Measurements from ENCODE around the gene ARHGAP40. TPM values are rescaled to one million over a fixed set of nuclear protein-coding genes. Genes with fewer than 3 reads are reported as not detected.

ARHGAP40 gene
- polyA plus RNA-seq, 5 donors = 0.11 to 0.80 (median 0.35) TPM

GRCh38 chr20:38674765-38675133, 73.1 kb downstream of the ARHGAP40 start:
- no peak for DNase-seq

- DNase-seq = no peak
Measured at GRCh38 chr20:38676576-38676975, 75.0 kb downstream of the ARHGAP40 start.

DNA sequence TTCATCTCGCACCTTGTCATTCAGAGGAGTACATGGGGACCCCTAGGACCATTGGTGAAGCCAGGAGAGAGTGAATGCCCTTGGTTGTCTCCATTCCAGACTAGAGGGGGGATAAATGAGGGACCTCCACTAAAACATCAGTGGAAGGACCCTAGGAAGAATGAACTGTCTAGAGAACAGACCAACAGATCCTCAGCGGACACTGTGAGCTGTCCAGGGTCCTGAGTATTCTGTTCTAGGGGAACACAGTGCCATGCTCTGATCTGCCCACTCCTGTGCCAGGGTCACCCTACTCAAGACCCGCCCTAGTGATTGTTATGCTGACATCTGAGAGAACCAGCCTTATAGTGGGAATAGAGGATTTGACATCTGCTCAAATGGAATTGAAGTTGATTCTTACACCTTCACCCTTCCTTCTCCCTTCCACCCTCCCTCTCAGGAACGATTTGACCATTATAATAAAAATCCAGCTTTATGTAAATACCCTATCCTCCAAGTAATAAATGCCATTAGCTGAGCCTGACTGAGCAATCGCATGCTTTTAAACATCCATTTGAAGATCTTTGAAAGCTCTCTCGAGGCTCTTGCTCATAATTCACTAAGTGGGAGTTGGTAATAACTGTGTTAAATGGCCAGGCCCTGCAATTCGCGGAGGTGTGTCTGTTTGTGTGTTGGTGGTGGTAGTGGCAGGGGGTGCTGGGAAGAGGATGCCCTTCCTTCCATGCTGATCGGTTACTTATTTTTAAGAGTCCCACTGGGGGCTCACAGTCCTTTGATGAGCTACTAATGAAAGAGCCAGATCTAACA, 79.1 kb downstream of the ARHGAP40 start:
- peak in 1 of 2 donors; percentile 38 for DNase-seq

GRCh38 chr20:38685271-38685670, 83.7 kb downstream of the ARHGAP40 start:
- no peak for DNase-seq

- DNase-seq = peak; percentile 46 to 59
Measured at GRCh38 chr20:38685853-38686473, 84.4 kb downstream of the ARHGAP40 start.

DNA sequence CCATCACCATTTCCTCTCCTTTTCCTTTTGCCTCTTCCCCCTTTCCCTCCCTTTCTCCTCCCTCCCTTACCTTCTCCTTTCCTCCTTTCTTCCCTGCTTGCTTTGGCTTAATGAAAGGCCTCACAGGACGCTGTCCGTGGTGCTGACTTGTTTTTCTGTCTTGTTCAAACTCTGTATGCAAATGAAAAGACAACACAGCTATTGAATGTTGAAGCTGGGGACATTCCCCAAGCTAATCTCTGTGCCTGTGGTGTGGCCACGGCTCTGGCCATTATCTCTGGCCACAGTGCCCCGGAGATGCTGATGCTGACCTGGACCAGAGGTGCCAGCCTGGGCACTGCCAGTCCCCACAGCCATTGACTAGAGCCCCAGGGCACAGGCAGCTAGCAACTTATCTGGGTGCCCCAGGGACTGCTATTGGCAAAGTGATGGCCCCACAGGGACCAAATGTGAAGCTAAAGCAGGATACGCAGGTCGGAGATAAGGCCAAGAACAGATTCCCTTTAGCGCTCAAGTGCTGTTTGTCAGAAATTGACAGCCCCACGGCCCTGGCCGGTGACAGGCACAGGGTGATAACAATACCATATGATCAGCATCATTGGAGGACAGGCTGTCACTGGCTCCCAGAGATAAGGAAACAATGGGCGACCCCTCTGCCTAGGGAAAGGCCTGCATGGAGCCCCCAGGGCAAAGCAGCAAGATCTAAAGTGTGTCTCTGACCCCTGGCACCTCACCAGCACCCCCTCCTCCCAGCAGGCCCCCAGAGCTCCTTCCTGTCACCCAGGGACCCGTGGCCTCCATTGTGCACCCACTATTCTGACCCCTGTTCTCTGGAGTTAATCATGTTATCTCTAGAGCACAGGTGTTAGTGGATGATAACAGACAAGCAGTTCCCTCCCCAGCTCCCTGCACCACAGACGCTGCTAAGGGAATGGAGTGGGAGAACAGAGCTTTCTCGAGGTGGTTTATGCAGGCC, 91.1 kb downstream of the ARHGAP40 start:
- peak; percentile 41 to 50 for DNase-seq

DNA sequence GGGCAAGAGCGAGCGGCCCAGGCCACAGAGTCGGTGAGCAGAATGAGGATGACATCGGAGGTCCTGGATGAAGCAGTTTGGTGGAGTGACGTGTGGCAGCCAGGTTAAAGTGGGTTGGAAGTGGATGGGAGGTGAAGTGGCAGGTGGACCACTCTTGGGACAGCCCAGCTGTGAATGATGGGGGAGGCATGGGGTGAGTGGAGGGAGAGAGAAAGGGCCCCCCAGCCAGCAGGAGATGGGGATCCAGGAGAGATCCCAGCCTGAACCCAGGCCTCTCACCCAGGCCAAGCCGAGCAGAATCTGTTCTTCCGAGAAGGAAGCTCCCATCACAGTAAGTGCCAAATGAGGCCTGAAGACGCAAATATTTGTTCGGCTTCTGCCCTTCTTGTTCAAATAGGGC, 95.7 kb downstream of the ARHGAP40 start:
- DNase-seq = no peak

GRCh38 chr20:38698541-38698940, 96.9 kb downstream of the ARHGAP40 start:
- DNase-seq = no peak

DNA sequence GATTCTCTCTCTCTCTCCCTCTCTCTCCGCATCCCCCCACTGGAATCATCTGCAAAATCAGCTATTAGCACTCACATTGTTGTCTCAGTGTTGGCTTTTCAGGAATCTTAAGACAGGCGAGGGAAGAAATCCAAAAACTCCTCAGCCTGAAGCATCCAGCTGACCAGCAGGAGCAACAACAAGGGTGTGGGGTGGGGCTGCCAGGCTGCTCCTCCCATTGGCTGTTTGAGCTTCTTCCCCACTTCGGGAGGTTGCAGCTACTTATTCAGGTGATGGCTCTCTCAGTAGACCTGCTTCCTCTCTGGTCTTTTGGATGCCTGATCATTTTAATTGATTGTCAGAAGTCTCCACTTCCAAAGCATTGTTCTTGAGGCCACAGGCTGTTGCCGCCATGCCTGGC, 98.5 kb downstream of the ARHGAP40 start:
- DNase-seq = no peak

Other genes with a start within 250 kb of the ARHGAP40 start
- 10 to 100 TPM; 22.4 to 54.9 (median 32.8) TPM for gene SNHG17, start 166.5 kb upstream of the ARHGAP40 start, polyA plus RNA-seq (ENCODE audit: insufficient read depth in 1 of 5, insufficient read length in 5 of 5, low replicate concordance in 1 of 5)
- 10 to 100 TPM; 27.0 to 41.5 (median 37.5) TPM for gene RALGAPB, start 129.0 kb upstream of the ARHGAP40 start, polyA plus RNA-seq (ENCODE audit: insufficient read depth in 1 of 5, insufficient read length in 5 of 5, low replicate concordance in 1 of 5)
- gene ADIG, start 20.6 kb upstream of the ARHGAP40 start, polyA plus RNA-seq (ENCODE audit: insufficient read depth in 1 of 5, insufficient read length in 5 of 5, low replicate concordance in 1 of 5) = not detected
- gene SLC32A1, start 122.7 kb downstream of the ARHGAP40 start, polyA plus RNA-seq (ENCODE audit: insufficient read depth in 1 of 5, insufficient read length in 5 of 5, low replicate concordance in 1 of 5) = not detected
- 10 to 100 TPM; 10.8 to 12.8 (median 11.9) TPM for gene ACTR5, start 146.7 kb downstream of the ARHGAP40 start, polyA plus RNA-seq (ENCODE audit: insufficient read depth in 1 of 5, insufficient read length in 5 of 5, low replicate concordance in 1 of 5)
- 1 to 10 TPM; 5.5 to 7.4 (median 7.0) TPM for gene PPP1R16B, start 203.9 kb downstream of the ARHGAP40 start, polyA plus RNA-seq (ENCODE audit: insufficient read depth in 1 of 5, insufficient read length in 5 of 5, low replicate concordance in 1 of 5)

Measured in right lung (tissue), 5 donors.